SK-N-SH (cell line): ENCODE measurements around the gene WDFY2. TPM values are rescaled to one million over a fixed set of nuclear protein-coding genes. Genes with fewer than 3 reads are reported as not detected.

Experiments
- CTCF ChIA-PET: fragments of 300-600, 350-600 bp; formaldehyde crosslinking; extraction: SDS; loops from one replicate; lab custom pipeline; 2021; lab: Yijun Ruan, JAX
- POLR2A ChIA-PET: fragments of 350-600 bp; sonication (Branson Sonifier 250); formaldehyde crosslinking; extraction: SDS; loops from one replicate; lab custom pipeline; 2020; ENCODE audit warnings: antibody characterized with exemption, inconsistent platforms; lab: Yijun Ruan, JAX
- DNase-seq: peaks from one replicate; pipeline ENCODE4 v3.0.0; 2012
- H2AFZ ChIP-seq: fragments of 200-600 bp; sonication (generic); 2 replicates; pipeline ENCODE4 v1.8.1; 2016; ENCODE audit warnings: antibody characterized with exemption, mild to moderate bottlenecking, low read depth
- H3F3A ChIP-seq: fragments of 200-600 bp; sonication (generic); replicated peaks from 2 replicates; pipeline ENCODE3; 2016; ENCODE audit warnings: antibody characterized with exemption, mild to moderate bottlenecking; ENCODE audit not compliant: insufficient read depth
- H3K27ac ChIP-seq, 2 experiments: fragments of 200-500 bp in 1 of 2; fragments of 200-600 bp in 1 of 2; sonication (Bioruptor generic) in 1 of 2; sonication (generic), shearing (Covaris generic) in 1 of 2; 2 replicates each; pipeline versions ENCODE4 v1.5.1 to v1.6.1; 2014 to 2016; ENCODE audit warnings: low read depth in 2 of 2, inconsistent platforms in 1 of 2, low read length in 1 of 2, mild to moderate bottlenecking in 1 of 2, mixed read lengths in 1 of 2
- H3K27me3 ChIP-seq: fragments of 200-600 bp; sonication (generic), shearing (Covaris generic); 2 replicates; pipeline ENCODE4 v1.6.1; 2016; ENCODE audit warnings: mixed run types; ENCODE audit not compliant: insufficient read depth
- H3K36me3 ChIP-seq, 2 experiments: fragments of 200-500 bp in 1 of 2; fragments of 200-600 bp in 1 of 2; sonication (Bioruptor generic) in 1 of 2; sonication (generic) in 1 of 2; replicated peaks in 1 of 2; 2 replicates each; pipeline versions ENCODE3 to v1.5.1; 2014 to 2016; ENCODE audit warnings: low read length in 1 of 2, mild to moderate bottlenecking in 1 of 2; ENCODE audit not compliant: insufficient read depth in 2 of 2, control insufficient read depth in 1 of 2
- H3K4me1 ChIP-seq, 2 experiments: fragments of 200-500 bp in 1 of 2; fragments of 200-600 bp in 1 of 2; sonication (Bioruptor generic) in 1 of 2; sonication (generic), shearing (Covaris generic) in 1 of 2; 2 replicates each; pipeline versions ENCODE4 v1.5.1 to v1.6.1; 2014 to 2016; ENCODE audit warnings: low read depth in 1 of 2, low read length in 1 of 2, mixed run types in 1 of 2; ENCODE audit not compliant: insufficient read depth in 2 of 2, control insufficient read depth in 1 of 2
- H3K4me2 ChIP-seq: fragments of 200-600 bp; sonication (generic), shearing (Covaris generic); 2 replicates; pipeline ENCODE4 v1.6.1; 2017; ENCODE audit warnings: mixed run types
- H3K4me3 ChIP-seq, 2 experiments: fragments of 200-500 bp in 1 of 2; fragments of 200-600 bp in 1 of 2; sonication (Bioruptor generic) in 1 of 2; sonication (generic), shearing (Covaris generic) in 1 of 2; 2 replicates each; pipeline versions ENCODE4 v1.5.1 to v1.8.1; 2014 to 2016; ENCODE audit warnings: low read depth in 2 of 2, inconsistent platforms in 1 of 2, low read length in 1 of 2, mild to moderate bottlenecking in 1 of 2, mixed read lengths in 1 of 2, moderate library complexity in 1 of 2
- H3K79me2 ChIP-seq: fragments of 200-600 bp; sonication (generic); 2 replicates; pipeline ENCODE4 v1.8.1; 2017; ENCODE audit warnings: mild to moderate bottlenecking; ENCODE audit not compliant: insufficient read depth
- H3K9ac ChIP-seq: fragments of 200-600 bp; sonication (generic); 2 replicates; pipeline ENCODE4 v1.6.1; 2017; ENCODE audit warnings: mixed run types
- H3K9me2 ChIP-seq: fragments of 200-600 bp; sonication (generic); 2 replicates; pipeline ENCODE4 v1.6.1; 2017; ENCODE audit warnings: mixed run types
- H3K9me3 ChIP-seq: fragments of 200-600 bp; sonication (generic); 2 replicates; pipeline ENCODE4 v1.6.1; 2017; ENCODE audit warnings: mixed run types, mild to moderate bottlenecking, moderate library complexity
- H4K20me1 ChIP-seq: fragments of 200-600 bp; sonication (generic); 2 replicates; pipeline ENCODE4 v1.6.1; 2017; ENCODE audit warnings: mild to moderate bottlenecking, mixed run types; ENCODE audit not compliant: insufficient read depth
- CHD2 ChIP-seq: fragments of 150-350 bp; IDR thresholded peaks from 2 replicates; pipeline ENCODE4 v1.6.1; 2018; ENCODE audit warnings: low read length; ENCODE audit not compliant: partially characterized antibody
- FOSL2 ChIP-seq: IDR thresholded peaks from 2 replicates; pipeline ENCODE4 v1.4.0; 2012; ENCODE audit warnings: low read depth, mild to moderate bottlenecking, moderate library complexity, borderline replicate concordance
- FOXM1 ChIP-seq: IDR thresholded peaks from 2 replicates; pipeline ENCODE4 v1.4.0; 2012; ENCODE audit warnings: low read depth, mild to moderate bottlenecking
- GABPA ChIP-seq: IDR thresholded peaks from 2 replicates; pipeline ENCODE4 v1.4.0; 2012; ENCODE audit warnings: low read depth, mild to moderate bottlenecking
- JUND ChIP-seq: IDR thresholded peaks from 2 replicates; pipeline ENCODE4 v1.4.0; 2012
- MXI1 ChIP-seq: IDR thresholded peaks from 2 replicates; pipeline ENCODE4 v1.6.1; 2012; ENCODE audit warnings: mild to moderate bottlenecking, low read depth, low read length, improper control_type of control experiment
- NRF1 ChIP-seq: IDR thresholded peaks from 2 replicates; pipeline ENCODE4 v1.6.1; 2012; ENCODE audit warnings: low read depth, mild to moderate bottlenecking, low read length
- RAD21 ChIP-seq: IDR thresholded peaks from 2 replicates; pipeline ENCODE4 v1.6.1; 2012; ENCODE audit warnings: mild to moderate bottlenecking, low read length
- RCOR1 ChIP-seq: fragments of 150-350 bp; IDR thresholded peaks from 2 replicates; pipeline ENCODE4 v1.6.1; 2017; ENCODE audit warnings: antibody characterized with exemption, low read length
- RXRA ChIP-seq: IDR thresholded peaks from 2 replicates; pipeline ENCODE4 v1.4.0; 2012; ENCODE audit warnings: low read depth, mild to moderate bottlenecking, borderline replicate concordance
- SIN3A ChIP-seq: IDR thresholded peaks from 2 replicates; pipeline ENCODE4 v1.6.1; 2012; ENCODE audit warnings: low read depth, mild to moderate bottlenecking, low read length, moderate library complexity, borderline replicate concordance
- SMC3 ChIP-seq: IDR thresholded peaks from 2 replicates; pipeline ENCODE4 v1.6.1; 2012; ENCODE audit warnings: low read depth, low read length, improper control_type of control experiment
- TEAD4 ChIP-seq: IDR thresholded peaks from 2 replicates; pipeline ENCODE4 v1.4.0; 2012; ENCODE audit warnings: mild to moderate bottlenecking, borderline replicate concordance; ENCODE audit not compliant: insufficient read depth
- WGBS: methylation state at CpG from one replicate; pipeline ENCODE4 v1.1.6; 2017; ENCODE audit warnings: low lambda C conversion rate; 5-methylcytosine and 5-hydroxymethylcytosine counted together
- polyA plus RNA-seq, 3 experiments: library from polyadenylated mRNA; depleted of rRNA; stranded (reverse); fragments of >200 nt; gene quantifications; 2 replicates each; pipeline ENCODE4 v1.2.3, GENCODE V29; 2012
- TF ChIP-seq, protein P1 (sequence below): IDR thresholded peaks from 2 replicates; pipeline ENCODE4; 2012
- TF ChIP-seq, protein P2 (sequence below): IDR thresholded peaks from 2 replicates; pipeline ENCODE4 v1.4.0; 2012; ENCODE audit warnings: low read depth, borderline replicate concordance

The WDFY2 gene
- polyA plus RNA-seq, 1 of the 3 experiments (the other 2 are of a cell fraction), result 4.1 TPM

DNA sequence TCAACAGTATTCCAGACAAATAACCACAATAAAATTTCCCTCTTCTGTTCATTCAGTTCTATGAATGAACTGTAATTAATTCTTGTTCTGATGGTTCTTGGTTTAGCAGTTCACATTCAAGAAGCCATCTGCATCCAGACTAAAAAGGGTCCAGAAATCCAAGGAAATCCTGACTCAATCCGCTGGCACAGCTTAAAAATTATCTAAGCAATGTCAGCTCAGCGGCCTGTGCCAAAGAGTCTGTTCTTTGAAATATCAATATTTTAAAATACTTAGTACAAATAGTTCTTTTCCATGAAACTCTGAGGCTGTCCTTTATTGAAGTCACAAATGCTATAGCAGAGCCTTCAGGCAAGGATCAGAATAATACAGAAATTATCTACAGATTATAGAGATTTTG is 162.5 kb downstream of the WDFY2 start:
- Histone ChIP-seq H3K27ac (no peak overlapping the region), H3K4me3 (no peak overlapping the region), H4K20me1 (no peaks in the 10 kb centered on the region), H3K36me3 (peaks cover 37 to 60% of the 10 kb centered on the region in 2 experiments), H3K9me2 (no peaks in the 10 kb centered on the region), H3K9me3 (peaks cover 7% of the 10 kb centered on the region; the same call in 1 of the 2 replicates), H3K27me3 (no peaks in the 10 kb centered on the region), H3K9ac (no peak overlapping the region), H2AFZ (no peak overlapping the region), H3F3A (peaks cover 3% of the 10 kb centered on the region), H3K4me1 (no peaks in the 10 kb centered on the region; a peak in 1 of 4 replicates), H3K4me2 (no peak overlapping the region), H3K79me2 (no peaks in the 10 kb centered on the region)
- TF ChIP-seq TEAD4 (no peak), SIN3A (no peak), SMC3 (no peak), GABPA (no peak), MXI1 (no peak), NRF1 (no peak), RXRA (no peak), FOXM1 (no peak), JUND (no peak), FOSL2 (no peak), RCOR1 (no peak), CHD2 (no peak), RAD21 (no peak)
- TF ChIP-seq, protein P1, sequence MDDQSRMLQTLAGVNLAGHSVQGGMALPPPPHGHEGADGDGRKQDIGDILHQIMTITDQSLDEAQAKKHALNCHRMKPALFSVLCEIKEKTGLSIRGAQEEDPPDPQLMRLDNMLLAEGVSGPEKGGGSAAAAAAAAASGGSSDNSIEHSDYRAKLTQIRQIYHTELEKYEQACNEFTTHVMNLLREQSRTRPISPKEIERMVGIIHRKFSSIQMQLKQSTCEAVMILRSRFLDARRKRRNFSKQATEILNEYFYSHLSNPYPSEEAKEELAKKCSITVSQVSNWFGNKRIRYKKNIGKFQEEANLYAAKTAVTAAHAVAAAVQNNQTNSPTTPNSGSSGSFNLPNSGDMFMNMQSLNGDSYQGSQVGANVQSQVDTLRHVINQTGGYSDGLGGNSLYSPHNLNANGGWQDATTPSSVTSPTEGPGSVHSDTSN, result no peak
- TF ChIP-seq, protein P2, sequence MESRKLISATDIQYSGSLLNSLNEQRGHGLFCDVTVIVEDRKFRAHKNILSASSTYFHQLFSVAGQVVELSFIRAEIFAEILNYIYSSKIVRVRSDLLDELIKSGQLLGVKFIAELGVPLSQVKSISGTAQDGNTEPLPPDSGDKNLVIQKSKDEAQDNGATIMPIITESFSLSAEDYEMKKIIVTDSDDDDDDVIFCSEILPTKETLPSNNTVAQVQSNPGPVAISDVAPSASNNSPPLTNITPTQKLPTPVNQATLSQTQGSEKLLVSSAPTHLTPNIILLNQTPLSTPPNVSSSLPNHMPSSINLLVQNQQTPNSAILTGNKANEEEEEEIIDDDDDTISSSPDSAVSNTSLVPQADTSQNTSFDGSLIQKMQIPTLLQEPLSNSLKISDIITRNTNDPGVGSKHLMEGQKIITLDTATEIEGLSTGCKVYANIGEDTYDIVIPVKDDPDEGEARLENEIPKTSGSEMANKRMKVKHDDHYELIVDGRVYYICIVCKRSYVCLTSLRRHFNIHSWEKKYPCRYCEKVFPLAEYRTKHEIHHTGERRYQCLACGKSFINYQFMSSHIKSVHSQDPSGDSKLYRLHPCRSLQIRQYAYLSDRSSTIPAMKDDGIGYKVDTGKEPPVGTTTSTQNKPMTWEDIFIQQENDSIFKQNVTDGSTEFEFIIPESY, result no peak
- DNase-seq, result no peak
- ChIA-PET POLR2A (no interaction called here), CTCF (no interaction called here)
- WGBS, result 93% methylated on average over 2 of the region's 2 CpGs
